HCT116 (cell line): ENCODE measurements around the gene ERVFRD-1. TPM values are rescaled to one million over a fixed set of nuclear protein-coding genes. Genes with fewer than 3 reads are reported as not detected.

Source experiments
- ATAC-seq: fragments of 200-7000 bp; cut with Tn5 transposase; 2 replicates; pipeline ENCODE4 v1.9.1; 2020; ENCODE audit warnings: mild to moderate bottlenecking, moderate library complexity
- BruUV-seq: library from RNA; stranded (reverse); fragments of 400-500 nt; replicated peaks from 2 replicates; lab custom pipeline; 2021; lab: Mats Ljungman, UMichigan
- CTCF ChIA-PET: fragments of 300-600 bp; sonication (Branson Sonifier 250); formaldehyde crosslinking; loops from one replicate; lab custom pipeline; 2021; ENCODE audit warnings: antibody characterized with exemption; lab: Charles Lee
- POLR2A ChIA-PET: fragments of 300-600, 350-600 bp; sonication (Branson Sonifier 250); formaldehyde crosslinking; loops from one replicate; lab custom pipeline; 2021; ENCODE audit warnings: antibody characterized with exemption; lab: Charles Lee
- RAD21 ChIA-PET, 2 experiments: fragments of 300-600 bp; sonication (Branson Sonifier 250); formaldehyde crosslinking; loops; one replicate each; lab custom pipeline; 2023; ENCODE audit warnings: low total read pairs in 2 of 2; ENCODE audit not compliant: uncharacterized antibody in 2 of 2, unreplicated experiment in 2 of 2, low non-redundant PET in 1 of 2; lab: Charles Lee
- DNase-seq: peaks from one replicate; pipeline ENCODE4 v3.0.0-alpha.2; 2010; ENCODE audit warnings: low read depth, low spot score
- H2AFZ ChIP-seq: fragments of 200-600 bp; shearing (Covaris generic), sonication (generic); 2 replicates; pipeline ENCODE4 v1.6.1; 2017; ENCODE audit warnings: low read depth, mixed run types, mixed read lengths, antibody characterized with exemption, low read length; ENCODE audit not compliant: poor library complexity, severe bottlenecking
- H3K27ac ChIP-seq: 2 replicates; pipeline ENCODE4 v1.5.1; 2012; ENCODE audit warnings: low read depth, low read length
- H3K27me3 ChIP-seq: fragments of 200-600 bp; sonication (generic); 2 replicates; pipeline ENCODE4 v1.6.1; 2016; ENCODE audit warnings: mixed run types, low read length, mixed read lengths; ENCODE audit not compliant: insufficient read depth
- H3K36me3 ChIP-seq, 2 experiments: fragments of 200-500 bp in 1 of 2; fragments of 200-600 bp in 1 of 2; sonication (Bioruptor generic) in 1 of 2; sonication (generic) in 1 of 2; 2 replicates each; pipeline versions ENCODE4 v1.5.1 to v1.6.1; 2014 to 2016; ENCODE audit warnings: low read length in 2 of 2, inconsistent platforms in 1 of 2, mixed read lengths in 1 of 2, mixed run types in 1 of 2; ENCODE audit not compliant: insufficient read depth in 2 of 2, control insufficient read depth in 1 of 2
- H3K4me1 ChIP-seq, 2 experiments: fragments of 200-600 bp in 1 of 2; sonication (generic) in 1 of 2; 2 replicates each; pipeline versions ENCODE4 v1.5.1 to v1.6.1; 2012 to 2017; ENCODE audit warnings: low read length in 2 of 2, inconsistent platforms in 1 of 2, mild to moderate bottlenecking in 1 of 2, mixed read lengths in 1 of 2, mixed run types in 1 of 2, moderate library complexity in 1 of 2; ENCODE audit not compliant: insufficient read depth in 2 of 2, control insufficient read depth in 1 of 2
- H3K4me2 ChIP-seq: fragments of 200-600 bp; sonication (generic); 2 replicates; pipeline ENCODE4 v1.6.1; 2017; ENCODE audit warnings: mixed run types, low read length, mixed read lengths
- H3K4me3 ChIP-seq, 2 experiments: fragments of 200-600 bp in 1 of 2; sonication (generic) in 1 of 2; replicated peaks in 1 of 2; 2 replicates each; pipeline ENCODE4 v1.5.1; 2011 to 2016; ENCODE audit warnings: low read length in 2 of 2, control low read depth in 1 of 2, low read depth in 1 of 2, mild to moderate bottlenecking in 1 of 2, mixed read lengths in 1 of 2, mixed run types in 1 of 2
- H3K79me2 ChIP-seq: fragments of 200-600 bp; sonication (generic); 2 replicates; pipeline ENCODE4 v1.6.1; 2017; ENCODE audit warnings: mild to moderate bottlenecking, mixed run types, low read length, moderate library complexity, mixed read lengths; ENCODE audit not compliant: insufficient read depth
- H3K9ac ChIP-seq: fragments of 200-600 bp; sonication (generic); 2 replicates; pipeline ENCODE4 v1.6.1; 2016; ENCODE audit warnings: low read length, mixed read lengths
- H3K9me2 ChIP-seq: fragments of 200-600 bp; sonication (generic), shearing (Covaris generic); 2 replicates; pipeline ENCODE4 v1.6.1; 2017; ENCODE audit warnings: mixed run types, mild to moderate bottlenecking, moderate library complexity; ENCODE audit not compliant: insufficient read depth
- H3K9me3 ChIP-seq, 2 experiments: fragments of 200-500 bp in 1 of 2; fragments of 200-600 bp in 1 of 2; sonication (Bioruptor generic) in 1 of 2; sonication (generic) in 1 of 2; 2 replicates each; pipeline ENCODE4 v1.6.1; 2014 to 2017; ENCODE audit warnings: low read length in 2 of 2, mixed read lengths in 2 of 2, inconsistent platforms in 1 of 2, low read depth in 1 of 2, mild to moderate bottlenecking in 1 of 2, mixed run types in 1 of 2, moderate library complexity in 1 of 2; ENCODE audit not compliant: control insufficient read depth in 1 of 2, insufficient read depth in 1 of 2
- H4K20me1 ChIP-seq: fragments of 200-600 bp; sonication (generic), shearing (Covaris generic); 2 replicates; pipeline ENCODE4 v1.6.1; 2017; ENCODE audit warnings: mixed run types, mild to moderate bottlenecking, moderate library complexity; ENCODE audit not compliant: insufficient read depth
- CBX3 ChIP-seq: IDR thresholded peaks from 2 replicates; pipeline ENCODE4 v1.6.1; 2012; ENCODE audit warnings: low read depth
- CEBPB ChIP-seq: IDR thresholded peaks from 2 replicates; pipeline ENCODE4 v1.6.1; 2012; ENCODE audit warnings: low read depth
- EGR1 ChIP-seq: IDR thresholded peaks from 2 replicates; pipeline ENCODE4 v1.6.1; 2012; ENCODE audit warnings: low read depth
- ELF1 ChIP-seq: IDR thresholded peaks from 2 replicates; pipeline ENCODE4 v1.6.1; 2012; ENCODE audit warnings: low read depth, borderline replicate concordance
- EZH2 ChIP-seq: fragments of 200-600 bp; sonication (generic); IDR thresholded peaks from 2 replicates; pipeline ENCODE4 v1.6.1; 2017; ENCODE audit warnings: antibody characterized with exemption, mixed run types
- EZH2phosphoT487 ChIP-seq: fragments of 200-600 bp; IDR thresholded peaks from 2 replicates; pipeline ENCODE4 v1.6.1; 2018; ENCODE audit warnings: antibody characterized with exemption, borderline replicate concordance
- JUND ChIP-seq: IDR thresholded peaks from 2 replicates; pipeline ENCODE4 v1.6.1; 2012
- RAD21 ChIP-seq: IDR thresholded peaks from 2 replicates; pipeline ENCODE4 v1.6.1; 2012; ENCODE audit warnings: low read depth, mild to moderate bottlenecking
- SIN3A ChIP-seq: IDR thresholded peaks from 2 replicates; pipeline ENCODE4 v1.6.1; 2012; ENCODE audit warnings: low read depth
- SP1 ChIP-seq: IDR thresholded peaks from 2 replicates; pipeline ENCODE4 v1.6.1; 2012; ENCODE audit warnings: low read depth
- SRF ChIP-seq: IDR thresholded peaks from 2 replicates; pipeline ENCODE4 v1.6.1; 2012; ENCODE audit warnings: low read depth
- YY1 ChIP-seq: IDR thresholded peaks from 2 replicates; pipeline ENCODE4 v1.6.1; 2011; ENCODE audit warnings: low read length, low read depth, moderate library complexity, mild to moderate bottlenecking; ENCODE audit not compliant: insufficient replicate concordance; ENCODE audit errors: extremely low read depth
- ZFX ChIP-seq: fragments of 450-650 bp; IDR thresholded peaks from 2 replicates; pipeline ENCODE4 v1.6.1; 2017
- ZNF274 ChIP-seq: fragments of 200-500 bp; sonication (Bioruptor generic); IDR thresholded peaks from 2 replicates; pipeline ENCODE4 v1.6.1; 2014; ENCODE audit warnings: mild to moderate bottlenecking, low read depth, low read length, inconsistent platforms
- intact Hi-C: fragments of 100-400 bp; cut with micrococcal nuclease; formaldehyde crosslinking; loops from 2 replicates; pipeline ENCODE4 v1.10.0; 2022
- total RNA-seq: library from RNA; stranded (reverse); gene quantifications from one replicate; pipeline ENCODE4 v1.2.1, GENCODE V29; 2021; ENCODE audit not compliant: unreplicated experiment
- TF ChIP-seq, protein P1 (sequence below): IDR thresholded peaks from 2 replicates; pipeline ENCODE4 v1.6.1; 2012
- TF ChIP-seq, protein P2 (sequence below), 3 experiments: fragments of 200-600 bp in 1 of 3; sonication (generic) in 1 of 3; IDR thresholded peaks in 2 of 3; conservative IDR thresholded peaks in 1 of 3; 2 replicates each; pipeline ENCODE4 v1.5.1; 2012 to 2017; ENCODE audit warnings: low read depth in 2 of 3, low read length in 2 of 3, antibody characterized with exemption in 1 of 3, borderline replicate concordance in 1 of 3, control low read depth in 1 of 3, mild to moderate bottlenecking in 1 of 3, mixed read lengths in 1 of 3, mixed run types in 1 of 3, moderate library complexity in 1 of 3; ENCODE audit not compliant: insufficient read depth in 1 of 3
- TF ChIP-seq, protein P3 (sequence below): IDR thresholded peaks from 2 replicates; pipeline ENCODE4 v1.6.1; 2011; ENCODE audit warnings: mild to moderate bottlenecking, low read length, moderate library complexity; ENCODE audit not compliant: insufficient replicate concordance; ENCODE audit errors: extremely low read depth
- TF ChIP-seq, protein P4 (sequence below): IDR thresholded peaks from 2 replicates; pipeline ENCODE4 v1.6.1; 2012

Gene ERVFRD-1
- total RNA-seq, 1 experiment from 2014 or later: not detected

DNA sequence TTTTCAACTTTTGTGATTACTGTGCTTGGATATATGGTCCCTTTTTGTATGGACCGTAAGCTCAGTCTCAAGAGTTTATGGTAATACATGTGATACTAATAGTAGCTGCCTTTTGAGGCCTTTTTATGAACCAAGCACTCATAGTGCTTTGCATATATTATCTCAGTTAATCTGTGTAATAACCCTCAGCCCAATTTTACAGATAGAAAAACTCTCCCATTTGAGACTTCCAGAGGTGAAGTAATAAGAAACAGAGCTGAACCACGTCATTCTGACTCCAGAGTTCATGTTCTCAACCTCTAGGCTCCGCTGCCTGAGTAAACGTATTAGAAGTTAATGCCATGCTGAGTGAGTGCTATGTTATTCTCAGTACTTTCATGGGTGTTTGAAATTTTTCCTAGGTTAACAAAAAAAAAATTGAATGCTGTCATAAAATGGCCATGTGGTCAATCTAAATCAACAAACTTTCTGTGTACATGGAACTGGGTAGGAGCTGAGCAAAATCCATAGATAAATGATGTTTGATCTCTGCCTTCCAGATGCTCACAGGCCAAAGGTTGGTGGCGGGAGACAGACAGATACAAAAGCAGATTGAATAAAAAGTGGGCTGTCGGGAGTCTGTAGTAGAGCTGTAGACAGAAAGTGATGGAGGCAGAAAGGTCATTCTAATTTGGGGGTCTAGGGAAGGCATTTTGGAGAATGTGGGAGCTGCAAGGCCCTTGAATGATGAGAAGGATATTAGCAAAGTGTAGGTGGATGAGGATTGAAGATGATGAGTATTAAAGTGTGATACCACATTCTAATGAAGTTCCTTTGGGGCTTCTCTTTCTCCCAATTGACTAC, 44.8 kb downstream of the ERVFRD-1 start:
- Histone ChIP-seq H3K79me2 (no peaks in the 10 kb centered on the region), H3K9me3 (no peaks in the 10 kb centered on the region), H3K4me3 (no peak overlapping the region), H3K36me3 (no peaks in the 10 kb centered on the region), H3K27me3 (no peaks in the 10 kb centered on the region), H2AFZ (no peak overlapping the region), H3K9ac (no peak overlapping the region), H3K9me2 (no peaks in the 10 kb centered on the region), H3K4me2 (no peak overlapping the region), H3K27ac (no peak overlapping the region)
- POLR2A ChIA-PET: no interaction called here
- DNase-seq (no peak), ATAC-seq (no peak)
- no TSS peak for BruUV-seq
- RAD21 ChIA-PET: interaction anchor here in 1 of 2 experiments (0.7 kb wide), 1 partner anchor 112 kb away, joined by 3 read pairs; no protein-coding TSS in a partner anchor
- intact Hi-C loops: loop anchor here (5.0 kb wide), 2 partner anchors 219 to 431 kb away; no protein-coding TSS in a partner anchor
- TF ChIP-seq SIN3A: no peak
- no peak for TF ChIP-seq ELF1
- TF ChIP-seq EZH2phosphoT487: no peak
- TF ChIP-seq, protein P1, sequence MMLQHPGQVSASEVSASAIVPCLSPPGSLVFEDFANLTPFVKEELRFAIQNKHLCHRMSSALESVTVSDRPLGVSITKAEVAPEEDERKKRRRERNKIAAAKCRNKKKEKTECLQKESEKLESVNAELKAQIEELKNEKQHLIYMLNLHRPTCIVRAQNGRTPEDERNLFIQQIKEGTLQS: no peak
- no peak for TF ChIP-seq EGR1
- no peak for TF ChIP-seq CEBPB
- TF ChIP-seq JUND: no peak
- TF ChIP-seq YY1: no peak
- TF ChIP-seq, protein P2, sequence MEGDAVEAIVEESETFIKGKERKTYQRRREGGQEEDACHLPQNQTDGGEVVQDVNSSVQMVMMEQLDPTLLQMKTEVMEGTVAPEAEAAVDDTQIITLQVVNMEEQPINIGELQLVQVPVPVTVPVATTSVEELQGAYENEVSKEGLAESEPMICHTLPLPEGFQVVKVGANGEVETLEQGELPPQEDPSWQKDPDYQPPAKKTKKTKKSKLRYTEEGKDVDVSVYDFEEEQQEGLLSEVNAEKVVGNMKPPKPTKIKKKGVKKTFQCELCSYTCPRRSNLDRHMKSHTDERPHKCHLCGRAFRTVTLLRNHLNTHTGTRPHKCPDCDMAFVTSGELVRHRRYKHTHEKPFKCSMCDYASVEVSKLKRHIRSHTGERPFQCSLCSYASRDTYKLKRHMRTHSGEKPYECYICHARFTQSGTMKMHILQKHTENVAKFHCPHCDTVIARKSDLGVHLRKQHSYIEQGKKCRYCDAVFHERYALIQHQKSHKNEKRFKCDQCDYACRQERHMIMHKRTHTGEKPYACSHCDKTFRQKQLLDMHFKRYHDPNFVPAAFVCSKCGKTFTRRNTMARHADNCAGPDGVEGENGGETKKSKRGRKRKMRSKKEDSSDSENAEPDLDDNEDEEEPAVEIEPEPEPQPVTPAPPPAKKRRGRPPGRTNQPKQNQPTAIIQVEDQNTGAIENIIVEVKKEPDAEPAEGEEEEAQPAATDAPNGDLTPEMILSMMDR (IDR thresholded peaks at IDR 0.05 in 2 of 3, conservative IDR thresholded peaks at IDR 0.05 in 1 of 3; ENCODE audit: borderline replicate concordance in 1 of 3, insufficient read depth in 1 of 3, low read depth in 2 of 3, low read length in 2 of 3): no peak
- no peak for TF ChIP-seq SRF
- no peak for TF ChIP-seq SP1
- no peak for TF ChIP-seq EZH2
- no peak for TF ChIP-seq ZNF274
- TF ChIP-seq, protein P3, sequence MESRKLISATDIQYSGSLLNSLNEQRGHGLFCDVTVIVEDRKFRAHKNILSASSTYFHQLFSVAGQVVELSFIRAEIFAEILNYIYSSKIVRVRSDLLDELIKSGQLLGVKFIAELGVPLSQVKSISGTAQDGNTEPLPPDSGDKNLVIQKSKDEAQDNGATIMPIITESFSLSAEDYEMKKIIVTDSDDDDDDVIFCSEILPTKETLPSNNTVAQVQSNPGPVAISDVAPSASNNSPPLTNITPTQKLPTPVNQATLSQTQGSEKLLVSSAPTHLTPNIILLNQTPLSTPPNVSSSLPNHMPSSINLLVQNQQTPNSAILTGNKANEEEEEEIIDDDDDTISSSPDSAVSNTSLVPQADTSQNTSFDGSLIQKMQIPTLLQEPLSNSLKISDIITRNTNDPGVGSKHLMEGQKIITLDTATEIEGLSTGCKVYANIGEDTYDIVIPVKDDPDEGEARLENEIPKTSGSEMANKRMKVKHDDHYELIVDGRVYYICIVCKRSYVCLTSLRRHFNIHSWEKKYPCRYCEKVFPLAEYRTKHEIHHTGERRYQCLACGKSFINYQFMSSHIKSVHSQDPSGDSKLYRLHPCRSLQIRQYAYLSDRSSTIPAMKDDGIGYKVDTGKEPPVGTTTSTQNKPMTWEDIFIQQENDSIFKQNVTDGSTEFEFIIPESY: no peak
- TF ChIP-seq RAD21: no peak
- TF ChIP-seq, protein P4, sequence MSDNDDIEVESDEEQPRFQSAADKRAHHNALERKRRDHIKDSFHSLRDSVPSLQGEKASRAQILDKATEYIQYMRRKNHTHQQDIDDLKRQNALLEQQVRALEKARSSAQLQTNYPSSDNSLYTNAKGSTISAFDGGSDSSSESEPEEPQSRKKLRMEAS: no peak
- TF ChIP-seq ZFX: no peak
- no peak for TF ChIP-seq CBX3
- TF ChIP-seq, all 23 proteins: peak for 0
- no peaks in the 10 kb centered on the region for H3K4me1 ChIP-seq
- CTCF ChIA-PET: interaction anchor here (1.0 to 2.0 kb wide), 5 partner anchors 112 to 180 kb away, joined by 3 to 8 read pairs (median 4); partner anchors contain the start of gene SYCP2L
- H4K20me1 ChIP-seq: no peaks in the 10 kb centered on the region
